K562 (cell line): Measurements from ENCODE around the gene MLLT1. TPM values are rescaled to one million over a fixed set of nuclear protein-coding genes. Genes with fewer than 3 reads are reported as not detected.

Experiments
- AFF1 ChIP-seq, 2 experiments: fragments of 450-650 bp; IDR thresholded peaks; 2 replicates each; pipeline ENCODE4 v1.6.1; 2018; ENCODE audit warnings: mild to moderate bottlenecking in 2 of 2, low read depth in 1 of 2; ENCODE audit not compliant: partially characterized antibody in 2 of 2
- ATF6 ChIP-seq: sonication (generic); formaldehyde crosslinking; IDR thresholded peaks from 2 replicates; pipeline ENCODE4 v1.4.0; 2020; ENCODE audit warnings: mild to moderate bottlenecking, missing genetic modification reagents
- BCL6 ChIP-seq: fragments of 250-450 bp; sonication (Bioruptor Pico); IDR thresholded peaks from 2 replicates; pipeline ENCODE4 v1.4.0; 2020
- BCOR ChIP-seq: fragments of 450-650 bp; IDR thresholded peaks from 2 replicates; pipeline ENCODE4 v1.6.1; 2016
- CBFA2T2 ChIP-seq: fragments of 450-650 bp; conservative IDR thresholded peaks from 2 replicates; pipeline ENCODE4 v1.6.1; 2017; ENCODE audit warnings: mild to moderate bottlenecking
- ERF ChIP-seq: fragments of 450-650 bp; formaldehyde crosslinking; IDR thresholded peaks from 2 replicates; pipeline ENCODE4 v1.4.0; 2020; ENCODE audit warnings: mild to moderate bottlenecking, mixed read lengths
- ETV6 ChIP-seq, 3 experiments: fragments of 150-350 bp in 1 of 3; sonication (generic) in 1 of 3; formaldehyde crosslinking in 1 of 3; IDR thresholded peaks; 2 replicates each; pipeline versions ENCODE4 v1.6.1 to v1.8.0; 2014 to 2022; ENCODE audit warnings: borderline replicate concordance in 2 of 3, low read depth in 2 of 3, antibody characterized with exemption in 1 of 3, low read length in 1 of 3, mild to moderate bottlenecking in 1 of 3, missing genetic modification reagents in 1 of 3
- GTF2E2 ChIP-seq: fragments of 200-800 bp; sonication (Bioruptor generic); IDR thresholded peaks from 2 replicates; pipeline ENCODE4 v1.6.1; 2016; ENCODE audit warnings: missing genetic modification characterization, missing compliant biosample characterization
- HDAC3 ChIP-seq: fragments of 450-650 bp; IDR thresholded peaks from 2 replicates; pipeline ENCODE4 v1.6.1; 2018; ENCODE audit warnings: borderline replicate concordance, mild to moderate bottlenecking, moderate library complexity; ENCODE audit not compliant: partially characterized antibody
- HMG20A ChIP-seq: fragments of 450-650 bp; formaldehyde crosslinking; conservative IDR thresholded peaks from 2 replicates; pipeline ENCODE4 v1.4.0; 2020; ENCODE audit warnings: mild to moderate bottlenecking, mixed read lengths
- HNRNPUL1 ChIP-seq: fragments of 200-400 bp; formaldehyde crosslinking; IDR thresholded peaks from 2 replicates; pipeline ENCODE4 v1.6.1; 2017; ENCODE audit warnings: low read length
- IRF9 ChIP-seq: fragments of 450-650 bp; IDR thresholded peaks from 2 replicates; pipeline ENCODE4 v1.6.1; 2016; ENCODE audit warnings: missing biosample characterization, missing genetic modification characterization
- MXD1 ChIP-seq: fragments of 250-450 bp; sonication (Bioruptor Pico); IDR thresholded peaks from 2 replicates; pipeline ENCODE4 v1.8.0; 2021; ENCODE audit warnings: borderline replicate concordance, mild to moderate bottlenecking, moderate library complexity; ENCODE audit not compliant: poor library complexity, severe bottlenecking
- PRMT5 ChIP-seq: sonication (generic); formaldehyde crosslinking; IDR thresholded peaks from 2 replicates; pipeline ENCODE4 v1.5.0; 2020; ENCODE audit warnings: missing genetic modification reagents
- PTBP1 ChIP-seq: fragments of 200-400 bp; formaldehyde crosslinking; IDR thresholded peaks from 2 replicates; pipeline ENCODE4 v1.6.1; 2017; ENCODE audit warnings: low read depth, low read length
- ZBTB12 ChIP-seq: fragments of 250-450 bp; sonication (Bioruptor Pico); IDR thresholded peaks from 2 replicates; pipeline ENCODE4 v1.4.0; 2020
- ZNF184 ChIP-seq: sonication (generic); formaldehyde crosslinking; IDR thresholded peaks from 2 replicates; pipeline ENCODE4 v1.5.0; 2020; ENCODE audit warnings: missing genetic modification reagents
- polyA plus RNA-seq, 8 experiments: library from polyadenylated mRNA; depleted of rRNA in 4 of 8; stranded (reverse) in 5 of 8; unstranded in 3 of 8; fragments of >200 nt; fragmentation: Nextera tagmentation in 2 of 8; fragmentation: Illumina TruSeq in 1 of 8; extraction: Ambion mirVana in 2 of 8; extraction: Trizol in 1 of 8; gene quantifications; 2 replicates each; pipeline versions ENCODE4 v1.2.1 to v1.2.3, GENCODE V29; 2011 to 2014; ENCODE audit warnings: inconsistent platforms in 1 of 8, missing spikeins in 1 of 8
- total RNA-seq, 7 experiments: library from RNA; depleted of rRNA in 6 of 7; stranded (reverse); fragments of >200 nt in 6 of 7; fragmentation: Illumina TruSeq in 2 of 7; extraction: Trizol in 2 of 7; gene quantifications; 2 replicates each; pipeline versions ENCODE4 v1.2.1 to v1.2.3, GENCODE V29; 2011 to 2021; ENCODE audit warnings: low replicate concordance in 1 of 7

Gene MLLT1
- total and polyA plus RNA-seq, 9 of the 15 experiments (the other 6 are each of a cell fraction or from before 2014, with no cell fraction given) = 0.23 to 63.5 (median 15.4) TPM

GRCh38 chr19:6279931-6280591 lies at the start of gene MLLT1 (continued):
- no peak for TF ChIP-seq AFF1 (IDR thresholded peaks at IDR 0.05; ENCODE audit: low read depth in 1 of 2, partially characterized antibody in 2 of 2)
- no peak for TF ChIP-seq IRF9
- TF ChIP-seq ERF (CRISPR knock-in tag) = no peak
- no peak for TF ChIP-seq GTF2E2 (tag)
- TF ChIP-seq BCOR = no peak
- TF ChIP-seq PRMT5 (CRISPR knock-in tag) = no peak
- TF ChIP-seq MXD1 (CRISPR knock-in tag) = no peak
- no peak for TF ChIP-seq HNRNPUL1
- no peak for TF ChIP-seq ZNF184 (CRISPR knock-in tag)
- no peak for TF ChIP-seq ETV6 (IDR thresholded peaks at IDR 0.05; ENCODE audit: borderline replicate concordance in 1 of 2, low read depth in 2 of 2, low read length in 1 of 2)
- 0 out of 2 replicates have a peak, but pooled peaks have one; percentile 58 for TF ChIP-seq ETV6 (CRISPR knock-in tag; IDR thresholded peaks at IDR 0.05; ENCODE audit: borderline replicate concordance)
- no peak for TF ChIP-seq HMG20A
- TF ChIP-seq ZBTB12 (CRISPR knock-in tag) = peak; percentile 52
- TF ChIP-seq HDAC3 = no peak
- peak; percentile 28; the same call in 1 of the 2 replicates for TF ChIP-seq ATF6 (CRISPR knock-in tag)
- no peak for TF ChIP-seq PTBP1
- no peak for TF ChIP-seq CBFA2T2
- TF ChIP-seq BCL6 (CRISPR knock-in tag) = no peak
